Caki2 (cell line): ENCODE measurements around the gene MINDY1. TPM values are rescaled to one million over a fixed set of nuclear protein-coding genes. Genes with fewer than 3 reads are reported as not detected.

Experiments
- total RNA-seq: library from RNA; depleted of rRNA; stranded (reverse); fragments of >200 nt; shearing (Covaris generic); gene quantifications from 2 replicates; pipeline ENCODE4 v1.2.3, GENCODE V29; 2014; ENCODE audit warnings: low replicate concordance; rRNA removed

MINDY1 gene
- total RNA-seq, 1 experiment from 2014 or later: 11.9 TPM

Other genes starting within 250 kb of the MINDY1 start
- 2.9 and 9.1 TPM in 2 replicates for gene CTSS, start 241.1 kb downstream of the MINDY1 start, total RNA-seq
- gene CTSK, start 198.6 kb downstream of the MINDY1 start, total RNA-seq: not detected in 2 replicates
- 5.8 and 8.5 TPM in 2 replicates for gene ARNT, start 130.3 kb downstream of the MINDY1 start, total RNA-seq
- gene CTXND2, start 119.8 kb downstream of the MINDY1 start, total RNA-seq: not detected in 2 replicates
- gene SETDB1, start 80.5 kb downstream of the MINDY1 start, total RNA-seq: 29.2 and 31.7 TPM in 2 replicates
- 41.8 and 63.4 TPM in 2 replicates for gene CERS2, start 32.1 kb downstream of the MINDY1 start, total RNA-seq
- gene ANXA9, start 24.6 kb downstream of the MINDY1 start, total RNA-seq: 1.2 and 1.3 TPM in 2 replicates
- 6.9 and 14.4 TPM in 2 replicates for gene PRUNE1, start 1.5 kb upstream of the MINDY1 start, total RNA-seq
- not detected in 2 replicates for gene BNIPL, start 29.7 kb upstream of the MINDY1 start, total RNA-seq
- 0.84 and 1.9 TPM in 2 replicates for gene C1orf56, start 40.8 kb upstream of the MINDY1 start, total RNA-seq
- 47.6 and 54.9 TPM in 2 replicates for gene CDC42SE1, start 52.7 kb upstream of the MINDY1 start, total RNA-seq
- gene MLLT11, start 53.5 kb upstream of the MINDY1 start, total RNA-seq: 19.9 and 28.8 TPM in 2 replicates
- gene GABPB2, start 63.9 kb upstream of the MINDY1 start, total RNA-seq: 7.7 and 9.2 TPM in 2 replicates
- 1.9 TPM in 1 of 2 replicates, not detected in the other for gene SEMA6C, start 139.7 kb upstream of the MINDY1 start, total RNA-seq
- not detected in 2 replicates for gene TNFAIP8L2, start 149.7 kb upstream of the MINDY1 start, total RNA-seq
- 17.5 and 19.8 TPM in 2 replicates for gene LYSMD1, start 159.0 kb upstream of the MINDY1 start, total RNA-seq
- gene SCNM1, start 159.2 kb upstream of the MINDY1 start, total RNA-seq: 30.4 and 52.3 TPM in 2 replicates
- not detected in 2 replicates for gene TMOD4, start 169.1 kb upstream of the MINDY1 start, total RNA-seq
- gene VPS72, start 183.3 kb upstream of the MINDY1 start, total RNA-seq: 98.7 and 126 TPM in 2 replicates
- gene PIP5K1A, start 191.7 kb upstream of the MINDY1 start, total RNA-seq: 14.0 and 51.9 TPM in 2 replicates
- 266 and 273 TPM in 2 replicates for gene PSMD4, start 247.8 kb upstream of the MINDY1 start, total RNA-seq